NCI-H1694 treated with DMSO at 0.1 percent for 48 hours (cell line): ENCODE results near the gene DNAH14.
"Not testable (repeated sequence)": the region's sequence is repeated elsewhere in the genome, so short reads cannot be mapped to it uniquely, and the experiment has no call there.

Experiments
- DNase-seq: peaks from one replicate; lab custom pipeline; 2025; lab: John Stamatoyannopoulos, UW

The DNAH14 gene

GRCh38 chr1:225347123-225347683 is 417.7 kb downstream of the DNAH14 start:
- no peak for DNase-seq

DNA sequence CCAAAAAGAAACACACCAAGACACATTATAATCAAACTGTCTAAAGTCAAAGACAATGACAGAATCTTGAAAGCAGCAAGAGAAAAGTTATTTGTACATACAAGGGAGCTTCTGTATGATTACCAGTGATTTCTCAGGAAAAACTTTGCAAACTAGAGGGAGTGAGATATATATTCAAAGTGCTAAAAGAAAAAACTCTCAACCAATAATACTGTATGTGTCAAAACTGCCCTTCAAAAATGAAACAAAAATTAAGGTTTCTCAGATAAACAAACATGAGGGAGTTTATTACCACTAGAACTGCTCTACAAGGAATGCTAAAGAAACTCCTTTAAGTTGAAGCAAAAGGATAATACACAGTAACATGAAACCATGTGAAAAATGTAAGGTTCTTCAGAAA is 418.9 kb downstream of the DNAH14 start:
- DNase-seq = no peak

DNA sequence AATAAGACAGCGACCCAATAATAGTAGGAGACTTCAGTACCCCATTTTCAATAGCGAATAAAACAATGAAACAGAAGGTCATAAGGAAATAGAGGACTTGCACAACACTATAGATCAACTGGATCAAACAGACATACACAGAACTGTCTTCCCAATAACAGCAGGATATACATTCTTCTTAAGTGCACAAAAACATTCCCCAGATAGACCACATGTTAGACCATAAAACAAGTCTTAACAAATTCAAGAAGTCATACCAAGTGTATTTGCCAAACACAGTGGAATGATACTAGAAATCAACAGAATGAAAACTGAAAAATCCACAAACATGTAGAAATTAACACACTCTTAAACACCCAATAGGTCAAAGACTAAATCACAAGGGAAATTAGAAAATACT is 420.4 kb downstream of the DNAH14 start:
- DNase-seq = no peak

GRCh38 chr1:225350872-225351271 is 421.4 kb downstream of the DNAH14 start:
- DNase-seq = no peak

DNA sequence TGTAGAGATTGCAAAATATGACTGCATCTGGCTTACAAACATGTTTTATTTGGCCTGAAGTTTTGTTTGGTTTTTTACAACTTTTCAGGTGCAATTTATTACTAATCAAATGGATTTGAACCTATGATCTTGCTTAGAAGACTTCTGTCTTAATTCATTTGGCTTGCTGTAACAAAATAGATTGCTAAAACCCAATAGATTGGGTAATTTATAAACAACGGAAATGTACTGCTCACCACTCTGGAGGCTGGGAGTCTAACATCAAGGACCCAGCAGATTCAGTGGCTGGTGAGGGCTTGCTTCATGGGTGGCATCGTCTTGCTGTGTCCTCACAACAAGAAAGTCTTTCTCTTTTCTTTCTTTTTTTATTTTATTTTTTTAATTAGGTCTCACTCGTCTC is 425.4 kb downstream of the DNAH14 start:
- no peak for DNase-seq

DNA sequence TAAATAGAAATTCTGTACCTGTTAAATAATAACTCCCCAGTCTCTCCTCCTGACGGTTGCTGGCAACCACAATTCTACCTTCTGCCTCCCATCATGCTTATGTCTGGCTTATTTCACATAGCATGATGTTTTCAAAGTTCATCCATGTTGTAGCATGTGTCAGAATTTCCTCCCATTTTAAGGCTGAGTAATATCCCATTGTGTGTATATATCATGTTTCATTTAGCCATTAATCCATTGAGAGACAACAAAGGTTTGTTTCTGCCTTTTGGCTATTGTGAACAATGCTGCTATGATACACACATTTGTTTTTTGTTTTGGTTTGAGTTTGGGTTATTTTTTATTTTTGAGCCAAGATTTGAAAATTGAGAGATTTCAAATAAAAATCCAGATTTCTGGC is 426.4 kb downstream of the DNAH14 start:
- no peak for DNase-seq

DNA sequence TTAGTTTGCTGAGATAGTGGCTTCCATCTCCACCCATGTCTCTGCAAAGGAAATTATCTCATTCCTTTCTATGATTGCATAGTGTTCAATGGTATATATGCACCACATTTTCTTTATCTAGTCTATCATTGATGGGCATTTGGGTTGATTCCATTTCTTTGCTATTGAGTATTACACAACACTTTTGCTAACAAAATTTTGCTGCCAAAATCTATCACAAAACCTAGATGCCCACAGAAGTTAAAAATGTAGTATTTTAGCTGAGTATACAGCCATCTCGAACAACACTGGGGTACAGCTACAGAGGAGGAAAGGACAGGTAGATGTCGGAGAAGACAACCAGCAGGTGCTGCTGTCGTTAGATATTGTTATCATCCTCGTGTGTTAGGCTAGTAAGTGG is 430.6 kb downstream of the DNAH14 start:
- no peak for DNase-seq

DNA sequence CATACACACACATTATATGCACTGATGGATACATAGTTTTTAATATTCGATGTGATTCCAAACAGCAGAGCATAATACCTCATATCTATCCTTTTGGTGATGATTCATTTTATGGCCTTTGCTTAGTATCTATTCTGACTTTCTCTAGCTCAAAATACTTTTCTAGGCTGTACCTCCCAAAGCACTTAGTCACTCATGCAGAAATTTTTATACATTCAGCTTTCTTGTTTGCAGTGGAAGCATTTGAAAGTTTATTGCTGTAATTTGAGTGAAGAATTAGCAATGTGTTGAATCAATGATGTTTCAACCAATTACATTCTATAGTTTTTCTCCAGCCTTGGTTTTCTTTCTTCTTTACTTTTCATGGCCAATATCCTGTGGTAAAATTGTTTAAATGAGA is 431.7 kb downstream of the DNAH14 start:
- no peak for DNase-seq

DNA sequence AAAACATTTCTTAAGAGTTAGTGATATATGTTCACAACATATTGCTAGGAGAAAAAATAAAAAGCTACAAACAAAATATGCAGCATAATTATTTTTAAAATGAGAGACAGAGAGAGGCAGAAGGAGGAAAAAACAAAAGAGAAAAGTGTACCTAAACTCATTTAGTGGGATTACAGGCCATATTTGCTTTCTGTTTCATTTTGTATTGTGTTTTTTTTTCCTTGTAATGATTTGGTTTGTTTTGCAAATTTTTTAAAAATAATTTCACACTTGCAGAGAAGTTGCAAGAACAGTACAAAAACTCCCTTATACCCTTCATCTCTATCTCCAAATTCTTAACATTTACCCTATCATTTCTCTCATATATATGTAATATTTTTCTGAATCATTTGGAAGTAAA is 433.3 kb downstream of the DNAH14 start:
- no peak for DNase-seq

DNA sequence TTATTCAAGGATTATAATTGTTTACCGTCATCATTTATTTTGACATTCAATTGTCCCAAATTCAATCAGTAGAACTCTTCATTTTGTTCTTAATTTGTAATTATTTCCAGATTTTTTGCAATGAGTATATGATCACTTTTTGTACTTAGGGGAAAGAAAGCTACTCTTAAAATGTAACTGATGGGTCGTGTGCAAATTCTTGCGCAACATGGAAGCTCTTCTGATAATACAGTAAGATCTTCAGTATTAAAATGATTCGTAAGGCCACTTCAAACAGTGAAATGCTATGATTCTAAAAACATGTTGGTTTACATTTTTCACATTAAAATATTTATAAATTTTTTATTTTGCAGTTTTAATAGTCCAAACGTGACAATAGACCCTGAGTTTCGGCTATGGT is 435.0 kb downstream of the DNAH14 start:
- no peak for DNase-seq

- no peak for DNase-seq
These were observed 436.5 kb downstream of the DNAH14 start for GRCh38 chr1:225366018-225366417.

- DNase-seq = no peak
These were observed 437.1 kb downstream of the DNAH14 start for GRCh38 chr1:225366552-225366951.

- DNase-seq = no peak
These were observed 438.6 kb downstream of the DNAH14 start for GRCh38 chr1:225368036-225368552.

DNA sequence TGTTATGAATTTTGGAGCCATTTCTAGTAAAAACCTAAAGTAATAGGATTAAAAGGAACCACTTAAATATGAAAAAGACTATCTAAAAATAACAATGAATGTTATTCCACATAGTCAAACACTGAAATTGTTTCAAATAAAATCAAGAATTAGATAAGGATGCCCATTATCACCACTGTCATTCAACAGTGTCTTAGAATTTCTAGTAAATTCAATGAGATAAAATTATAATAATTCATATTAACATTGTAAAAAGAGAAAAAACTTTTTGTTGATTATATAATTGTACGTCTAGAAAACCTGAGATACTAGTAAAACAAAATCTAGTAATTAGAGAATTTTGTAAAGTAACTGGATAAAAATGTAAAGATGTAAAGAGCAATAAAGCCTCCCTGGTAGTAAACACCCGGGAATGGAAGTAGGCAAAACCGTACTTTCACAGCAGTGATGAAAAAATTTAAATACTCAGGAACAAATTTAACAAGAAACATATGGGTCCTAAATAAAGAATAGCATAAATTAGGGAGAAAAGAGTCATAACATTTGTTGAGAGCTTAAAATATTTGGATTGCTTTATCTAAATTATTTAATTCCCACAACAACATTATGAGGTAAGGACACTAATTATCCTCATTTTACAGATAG is 442.0 kb downstream of the DNAH14 start:
- DNase-seq = no peak

GRCh38 chr1:225373155-225373554 is 443.7 kb downstream of the DNAH14 start:
- DNase-seq = no peak

GRCh38 chr1:225374996-225375395 is 445.5 kb downstream of the DNAH14 start:
- DNase-seq = no peak

DNA sequence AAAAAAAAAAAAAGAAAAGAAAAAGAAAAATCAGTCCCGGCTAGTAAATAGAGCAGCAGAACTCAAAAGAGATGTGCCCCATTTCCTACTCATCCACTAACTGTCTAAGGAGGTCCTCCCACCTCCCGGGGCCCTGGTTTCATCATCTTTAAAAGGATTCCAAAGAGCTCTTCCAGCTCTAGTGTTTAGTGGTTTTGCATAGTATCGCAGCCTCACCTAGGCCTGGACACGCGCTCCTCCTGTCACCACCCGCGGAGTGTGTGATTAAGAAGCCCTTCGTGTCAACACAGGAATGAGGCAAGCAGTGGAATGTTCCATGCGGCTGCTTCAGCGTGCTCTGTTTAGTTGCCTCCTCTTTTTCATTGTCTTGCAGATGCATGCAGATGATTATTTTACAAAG is 449.4 kb downstream of the DNAH14 start:
- no peak for DNase-seq

- DNase-seq = no peak
These were observed 451.2 kb downstream of the DNAH14 start for GRCh38 chr1:225380691-225381090.

DNA sequence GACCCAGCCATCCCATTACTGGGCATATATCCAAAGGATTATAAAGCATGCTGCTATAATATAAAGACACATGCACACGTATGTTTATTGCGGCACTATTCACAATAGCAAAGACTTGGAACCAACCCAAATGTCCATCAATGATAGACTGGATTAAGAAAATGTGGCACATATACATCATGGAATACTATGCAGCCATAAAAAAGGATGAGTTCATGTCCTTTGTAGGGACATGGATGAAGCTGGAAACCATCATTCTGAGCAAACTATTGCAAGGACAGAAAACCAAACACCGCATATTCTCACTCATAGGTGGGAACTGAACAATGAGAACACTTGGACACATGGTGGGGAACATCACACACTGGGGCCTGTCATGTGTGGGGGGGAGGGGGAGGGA is 457.4 kb downstream of the DNAH14 start:
- not testable (repeated sequence) for DNase-seq

GRCh38 chr1:225388372-225388771 is 458.9 kb downstream of the DNAH14 start:
- no peak for DNase-seq

- no peak for DNase-seq
These were observed 460.4 kb downstream of the DNAH14 start for GRCh38 chr1:225389843-225390242.

GRCh38 chr1:225396357-225396756 is 466.9 kb downstream of the DNAH14 start:
- no peak for DNase-seq

- no peak for DNase-seq
These were observed 471.5 kb downstream of the DNAH14 start for GRCh38 chr1:225400968-225401367.
